Fibroblast of lung (primary cell): ENCODE measurements around the gene CAMK2B. TPM values are rescaled to one million over a fixed set of nuclear protein-coding genes. Genes with fewer than 3 reads are reported as not detected.

Experiments
- DNase-seq, 2 donors: peaks; one replicate each; pipeline versions ENCODE4 v3.0.0 to v3.0.0-alpha.2; 2010; ENCODE audit warnings: low read depth in 2 of 2
- H2AFZ ChIP-seq: 2 replicates; pipeline ENCODE4 v1.5.1; 2012; ENCODE audit warnings: low read length, control low read depth, inconsistent platforms
- H3K27ac ChIP-seq: 2 replicates; pipeline ENCODE4 v1.5.1; 2011; ENCODE audit warnings: low read length, control low read depth; ENCODE audit not compliant: insufficient read depth
- H3K27me3 ChIP-seq: 2 replicates; pipeline ENCODE4 v1.5.1; 2011; ENCODE audit warnings: mild to moderate bottlenecking, low read length; ENCODE audit not compliant: control insufficient read depth, insufficient read depth
- H3K36me3 ChIP-seq: 2 replicates; pipeline ENCODE4 v1.5.1; 2011; ENCODE audit warnings: low read length; ENCODE audit not compliant: control insufficient read depth, insufficient read depth
- H3K4me1 ChIP-seq: 2 replicates; pipeline ENCODE4 v1.5.1; 2011; ENCODE audit warnings: low read length; ENCODE audit not compliant: control insufficient read depth, insufficient read depth; ENCODE audit errors: extremely low read depth
- H3K4me2 ChIP-seq: 2 replicates; pipeline ENCODE4 v1.5.1; 2011; ENCODE audit warnings: low read length, control low read depth; ENCODE audit not compliant: insufficient read depth; ENCODE audit errors: extremely low read depth
- H3K4me3 ChIP-seq, 4 experiments: fragments of 200-600 bp in 1 of 4; sonication (generic) in 1 of 4; replicated peaks in 1 of 4; 2 replicates each; pipeline ENCODE4 v1.5.1; 2011 to 2016; ENCODE audit warnings: low read length in 4 of 4, low read depth in 3 of 4, mild to moderate bottlenecking in 3 of 4, control low read depth in 2 of 4, inconsistent platforms in 1 of 4, mixed read lengths in 1 of 4; ENCODE audit not compliant: insufficient read depth in 1 of 4; ENCODE audit errors: control extremely low read depth in 1 of 4
- H3K79me2 ChIP-seq: 2 replicates; pipeline ENCODE4 v1.5.1; 2012; ENCODE audit warnings: mild to moderate bottlenecking, low read length, inconsistent platforms; ENCODE audit not compliant: control insufficient read depth, insufficient read depth
- H3K9ac ChIP-seq: 2 replicates; pipeline ENCODE4 v1.5.1; 2011; ENCODE audit warnings: mild to moderate bottlenecking, low read length, control low read depth; ENCODE audit not compliant: insufficient read depth
- H3K9me3 ChIP-seq: 2 replicates; pipeline ENCODE4 v1.5.1; 2012; ENCODE audit warnings: low read depth, low read length; ENCODE audit not compliant: control insufficient read depth, insufficient read depth
- H4K20me1 ChIP-seq: 2 replicates; pipeline ENCODE4 v1.5.1; 2011; ENCODE audit warnings: low read length; ENCODE audit not compliant: control insufficient read depth, insufficient read depth; ENCODE audit errors: extremely low read depth
- CTCF ChIP-seq, 2 donors: IDR thresholded peaks in 1 of 2; conservative IDR thresholded peaks in 1 of 2; 1 replicate in 1 of 2; 2 replicates in 1 of 2; pipeline ENCODE4 v1.5.1; 2011 to 2012; ENCODE audit warnings: low read length in 2 of 2, control low read depth in 1 of 2, inconsistent platforms in 1 of 2, low read depth in 1 of 2, mild to moderate bottlenecking in 1 of 2
- EZH2 ChIP-seq: IDR thresholded peaks from 2 replicates; pipeline ENCODE4 v1.5.1; 2012; ENCODE audit warnings: low read length, control low read depth, mild to moderate bottlenecking; ENCODE audit errors: missing control alignments
- polyA plus RNA-seq, 2 donors: library from polyadenylated mRNA; depleted of rRNA in 1 of 2; stranded (reverse) in 1 of 2; unstranded in 1 of 2; fragments of >200 nt; gene quantifications; 2 replicates each; pipeline ENCODE4 v1.2.1, GENCODE V29; 2011 to 2012; ENCODE audit warnings: missing spikeins in 1 of 2
- total RNA-seq: library from RNA; depleted of rRNA; stranded (reverse); fragments of >200 nt; gene quantifications from 2 replicates; pipeline ENCODE4 v1.2.1, GENCODE V29; 2014

The CAMK2B gene
- total and polyA plus RNA-seq, 2 donors (not counting 1 experiment from before 2014, with no cell fraction given) = 0.06 to 0.17 TPM

- H4K20me1 ChIP-seq = no peaks in the 10 kb centered on the region
- H3K9ac ChIP-seq = no peak overlapping the region
- no peaks in the 10 kb centered on the region for H3K4me1 ChIP-seq
- no peak overlapping the region for H3K4me3 ChIP-seq
- no peaks in the 10 kb centered on the region for H3K9me3 ChIP-seq
- H3K27me3 ChIP-seq = no peaks in the 10 kb centered on the region
- no peak for TF ChIP-seq EZH2
- no peak for TF ChIP-seq CTCF (conservative IDR thresholded peaks at IDR 0.05 in 1 of 2, IDR thresholded peaks at IDR 0.05 in 1 of 2; ENCODE audit: low read depth in 1 of 2, low read length in 2 of 2)
- H3K4me2 ChIP-seq = no peak overlapping the region
- H3K27ac ChIP-seq = no peak overlapping the region
- no peak for DNase-seq
- H3K79me2 ChIP-seq = no peaks in the 10 kb centered on the region
- no peaks in the 10 kb centered on the region for H3K36me3 ChIP-seq
- no peak overlapping the region for H2AFZ ChIP-seq
These were observed 19.6 kb downstream of the CAMK2B start for GRCh38 chr7:44305564-44306507.

- Histone ChIP-seq H4K20me1 (no peaks in the 10 kb centered on the region), H3K27me3 (peaks cover 27% of the 10 kb centered on the region), H2AFZ (no peak overlapping the region), H3K4me3 (no peak overlapping the region), H3K79me2 (no peaks in the 10 kb centered on the region), H3K27ac (no peak overlapping the region), H3K9me3 (no peaks in the 10 kb centered on the region), H3K9ac (no peak overlapping the region), H3K4me1 (no peaks in the 10 kb centered on the region), H3K4me2 (no peak overlapping the region), H3K36me3 (no peaks in the 10 kb centered on the region)
- no peak for DNase-seq
- TF ChIP-seq CTCF (conservative IDR thresholded peaks at IDR 0.05 in 1 of 2, IDR thresholded peaks at IDR 0.05 in 1 of 2; ENCODE audit: low read depth in 1 of 2, low read length in 2 of 2) (no peak), EZH2 (no peak)
These were observed 30.9 kb downstream of the CAMK2B start for GRCh38 chr7:44294325-44295069.
